Stimulated activated CD4-positive, alpha-beta T cell treated with anti-CD3 and anti-CD28 coated beads, Interleukin-2, amount 100 ng/mL, for 4 hours (primary cell): Measurements from ENCODE around the gene RNPC3.
"Not testable (repeated sequence)": the region's sequence is repeated elsewhere in the genome, so short reads cannot be mapped to it uniquely, and the experiment has no call there.

Source experiments
- DNase-seq: peaks from one replicate; pipeline ENCODE4 v3.0.0-alpha.2; 2020; ENCODE audit warnings: low read depth

RNPC3 gene

GRCh38 chr1:103561124-103561523 is 35.6 kb downstream of the RNPC3 start:
- DNase-seq, result not testable (repeated sequence)

- no peak for DNase-seq
These were observed 36.3 kb downstream of the RNPC3 start for GRCh38 chr1:103561643-103562395.

- no peak for DNase-seq
These were observed 37.6 kb downstream of the RNPC3 start for GRCh38 chr1:103563056-103563455.

- no peak for DNase-seq
These were observed 44.0 kb downstream of the RNPC3 start for GRCh38 chr1:103569493-103569892.

GRCh38 chr1:103571289-103571688 is 45.8 kb downstream of the RNPC3 start, which contains the start of gene AMY2B:
TSS of gene AMY2B (plus strand) at chr1:103571589. CDS start at chr1:103571603, 14 bp downstream.
- DNase-seq, result not testable (repeated sequence)

- DNase-seq, result no peak
These were observed 50.6 kb downstream of the RNPC3 start for GRCh38 chr1:103576065-103576464.

- not testable (repeated sequence) for DNase-seq
These were observed 51.3 kb downstream of the RNPC3 start for GRCh38 chr1:103576784-103577183.

GRCh38 chr1:103582464-103582863 is 57.0 kb downstream of the RNPC3 start:
- DNase-seq, result no peak

- no peak for DNase-seq
These were observed 58.4 kb downstream of the RNPC3 start for GRCh38 chr1:103583887-103584286.

- DNase-seq, result no peak
These were observed 59.0 kb downstream of the RNPC3 start for GRCh38 chr1:103584537-103584936.

GRCh38 chr1:103602740-103603139 is 77.2 kb downstream of the RNPC3 start:
- not testable (repeated sequence) for DNase-seq
